ENCODE data around the gene SRPRB.

SRPRB gene

GRCh38 chr3:133854264-133855001, 48.8 kb downstream of the SRPRB start:
- no peak for DNase-seq (ENCODE audit: low spot score)
- no peak overlapping the region for H3K27ac ChIP-seq
- ChIA-PET POLR2A (ENCODE audit: low non-redundant PET) (no interaction called here), CTCF (interaction anchor here (0.6 kb wide), 1 partner anchor 683 kb away, joined by 4 read pairs; no protein-coding TSS in a partner anchor)
- TF ChIP-seq CTCF (conservative IDR thresholded peaks at IDR 0.05; ENCODE audit: low read depth): no peak

GRCh38 chr3:133855002-133855370, 49.4 kb downstream of the SRPRB start:
- no peak for DNase-seq (ENCODE audit: low spot score)
- TF ChIP-seq CTCF (conservative IDR thresholded peaks at IDR 0.05; ENCODE audit: low read depth): no peak
- H3K27ac ChIP-seq: no peak overlapping the region
- POLR2A ChIA-PET (ENCODE audit: low non-redundant PET): no interaction called here
- CTCF ChIA-PET: interaction anchor here (0.6 kb wide), 1 partner anchor 683 kb away, joined by 4 read pairs; no protein-coding TSS in a partner anchor

- DNase-seq (ENCODE audit: low spot score): no peak
- CTCF ChIA-PET: no interaction called here
- H3K27ac ChIP-seq: no peak overlapping the region
- POLR2A ChIA-PET (ENCODE audit: low non-redundant PET): no interaction called here
- TF ChIP-seq CTCF (conservative IDR thresholded peaks at IDR 0.05; ENCODE audit: low read depth): no peak
Measured at GRCh38 chr3:133855772-133856171, 50.2 kb downstream of the SRPRB start.

GRCh38 chr3:133856316-133856715, 50.7 kb downstream of the SRPRB start:
- ChIA-PET POLR2A (ENCODE audit: low non-redundant PET) (no interaction called here), CTCF (interaction anchor here (0.6 kb wide), 1 partner anchor 650 kb away, joined by 3 read pairs; no protein-coding TSS in a partner anchor)
- no peak for TF ChIP-seq CTCF (conservative IDR thresholded peaks at IDR 0.05; ENCODE audit: low read depth)
- no peak for DNase-seq (ENCODE audit: low spot score)
- H3K27ac ChIP-seq: no peak overlapping the region

GRCh38 chr3:133857767-133858166, 52.2 kb downstream of the SRPRB start:
- no peak overlapping the region for H3K27ac ChIP-seq
- ChIA-PET CTCF (no interaction called here), POLR2A (ENCODE audit: low non-redundant PET) (no interaction called here)
- no peak for DNase-seq (ENCODE audit: low spot score)
- TF ChIP-seq CTCF (conservative IDR thresholded peaks at IDR 0.05; ENCODE audit: low read depth): no peak

GRCh38 chr3:133859381-133860234, 54.0 kb downstream of the SRPRB start:
- ChIA-PET POLR2A (ENCODE audit: low non-redundant PET) (no interaction called here), CTCF (no interaction called here)
- no peak for TF ChIP-seq CTCF (conservative IDR thresholded peaks at IDR 0.05; ENCODE audit: low read depth)
- no peak for DNase-seq (ENCODE audit: low spot score)
- no peak overlapping the region for H3K27ac ChIP-seq
